NCI-H2196 (cell line): ENCODE measurements around the gene EPN3.

Experiments used
- DNase-seq: peaks from one replicate; lab custom pipeline; 2025; ENCODE audit not compliant: unreplicated experiment; lab: John Stamatoyannopoulos, UW

Gene EPN3

DNA sequence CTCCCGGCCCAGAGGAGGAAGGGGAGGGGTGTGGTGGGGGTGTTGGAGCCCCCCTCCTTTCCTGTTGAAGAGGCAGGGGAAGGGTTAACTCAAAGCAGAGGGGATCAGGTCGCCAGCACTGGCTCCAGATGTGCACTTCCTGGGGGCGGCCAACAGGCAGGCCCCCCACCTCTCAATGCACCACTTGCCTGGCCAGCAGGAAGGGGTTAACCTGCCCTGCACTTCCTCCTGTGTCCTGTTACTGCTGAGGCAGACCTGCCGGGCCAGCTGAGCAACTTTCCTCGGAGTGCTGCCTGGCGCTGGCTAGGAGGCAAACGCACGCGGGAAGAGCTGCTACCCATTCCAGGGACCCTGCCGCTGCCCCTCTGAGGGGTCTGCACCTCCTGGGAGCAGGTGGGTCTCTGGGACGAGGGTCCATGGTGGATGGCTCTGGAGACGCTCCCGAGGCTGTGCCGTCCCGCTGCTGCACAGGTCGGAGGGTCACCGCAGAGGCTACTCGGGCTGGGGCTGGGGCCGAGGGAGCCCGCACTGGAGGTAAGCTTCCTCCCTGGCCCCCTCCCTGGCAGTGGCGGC, at the start of gene EPN3:
Gene EPN3 (plus strand): TSS at position 284 of the 573 bp plus-strand sequence. CDS start 3,822 bp downstream, outside the sequence.
- peak; percentile 53 for DNase-seq

DNA sequence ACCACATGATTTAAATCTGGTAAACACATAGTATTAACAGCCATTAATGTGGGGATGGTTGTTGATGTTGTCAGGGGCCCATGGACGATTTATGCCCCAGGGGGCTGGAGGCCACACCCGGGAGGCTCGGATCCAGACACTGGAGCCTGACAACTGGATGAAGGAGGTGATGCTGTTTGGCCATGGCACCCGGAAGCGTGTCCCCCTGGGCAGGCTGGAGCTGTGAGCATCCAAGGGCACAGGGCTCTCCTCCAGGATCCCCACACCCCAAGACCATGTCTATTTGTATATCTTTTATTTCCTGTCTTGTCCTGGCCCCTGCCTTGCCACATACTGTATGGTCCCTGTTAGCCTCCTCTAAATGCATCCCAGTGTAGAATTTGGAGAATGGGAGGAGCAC, 49.3 kb upstream of the EPN3 start:
- no peak for DNase-seq

DNA sequence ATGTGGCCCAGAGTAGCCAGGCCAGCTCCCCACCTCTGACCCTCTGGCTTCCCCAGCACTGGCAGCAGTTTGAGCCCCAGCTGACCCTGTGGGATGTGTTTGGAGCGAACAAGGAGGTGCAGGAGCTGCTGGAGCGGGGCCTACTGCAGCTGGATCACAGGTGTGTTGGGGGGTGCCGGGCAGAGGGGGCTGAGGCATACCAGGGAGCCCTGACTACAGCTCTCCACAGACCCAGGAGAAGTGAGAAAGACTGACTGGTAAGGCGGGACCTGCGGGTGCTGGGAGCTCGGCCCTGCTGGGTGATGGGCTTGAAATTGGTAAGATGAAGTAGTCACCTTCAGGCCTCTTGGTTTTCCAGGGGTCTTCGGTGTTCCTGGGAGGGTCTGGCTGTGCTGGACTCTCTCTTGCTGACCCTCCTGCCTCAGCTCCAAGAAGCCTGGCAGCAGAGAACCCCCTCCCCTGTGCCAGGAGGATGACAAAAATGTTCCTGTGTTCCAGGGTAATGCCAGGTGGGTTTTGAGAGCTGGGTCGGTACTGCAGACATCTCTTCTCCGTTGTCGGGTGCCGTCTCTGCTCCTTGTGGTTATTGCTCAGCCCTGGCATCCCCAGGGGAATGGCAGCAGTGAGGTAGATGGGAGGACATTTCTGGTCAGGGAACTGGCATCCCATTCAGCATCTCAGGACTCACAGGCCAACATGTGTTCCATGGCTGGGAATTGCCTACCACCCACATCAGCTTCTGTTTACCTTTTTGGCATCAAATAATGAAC, 48.0 kb upstream of the EPN3 start:
- no peak for DNase-seq

DNA sequence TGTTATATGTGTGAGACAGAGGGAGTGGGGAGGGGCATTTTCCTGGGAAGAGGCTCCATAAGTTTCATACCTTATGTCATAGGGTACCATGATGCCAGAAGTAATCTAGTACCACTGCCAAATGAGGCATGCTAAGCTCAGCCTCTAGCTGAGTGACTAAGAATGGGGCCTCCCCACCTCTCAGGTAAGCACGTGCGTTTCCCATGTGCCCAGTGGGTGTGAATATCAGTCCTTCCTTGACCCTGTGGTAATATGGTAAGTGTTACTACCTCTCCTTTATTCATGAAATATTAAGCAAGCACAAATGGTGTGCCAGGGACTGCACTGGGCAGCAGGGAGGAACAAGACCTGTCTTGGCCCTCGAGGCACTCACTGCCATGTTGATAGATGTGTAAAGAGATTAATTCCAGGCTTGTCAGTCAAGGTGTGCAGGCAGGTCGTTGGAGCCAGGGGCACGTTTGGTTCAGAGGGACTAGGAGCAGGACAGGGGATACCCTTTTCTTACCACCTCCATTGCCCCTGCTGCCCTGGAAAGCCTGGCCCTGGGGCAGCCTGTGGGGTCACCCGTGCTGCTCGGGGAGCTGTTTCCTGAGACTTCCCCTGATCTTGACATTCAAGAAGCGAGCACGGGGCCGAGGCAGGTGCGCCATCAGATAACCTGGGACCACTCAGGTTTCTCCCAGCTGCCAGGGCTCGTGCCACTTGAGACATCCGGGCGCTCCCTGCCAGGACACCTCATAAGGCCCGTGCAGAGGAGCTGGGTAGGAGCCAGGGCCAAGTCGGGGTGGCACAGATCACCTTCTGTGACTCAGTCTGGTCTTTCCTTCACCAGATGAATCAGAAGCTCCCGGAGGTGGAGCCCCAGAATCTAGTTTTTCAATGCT, 45.1 kb upstream of the EPN3 start:
- DNase-seq: peak; percentile 79

DNA sequence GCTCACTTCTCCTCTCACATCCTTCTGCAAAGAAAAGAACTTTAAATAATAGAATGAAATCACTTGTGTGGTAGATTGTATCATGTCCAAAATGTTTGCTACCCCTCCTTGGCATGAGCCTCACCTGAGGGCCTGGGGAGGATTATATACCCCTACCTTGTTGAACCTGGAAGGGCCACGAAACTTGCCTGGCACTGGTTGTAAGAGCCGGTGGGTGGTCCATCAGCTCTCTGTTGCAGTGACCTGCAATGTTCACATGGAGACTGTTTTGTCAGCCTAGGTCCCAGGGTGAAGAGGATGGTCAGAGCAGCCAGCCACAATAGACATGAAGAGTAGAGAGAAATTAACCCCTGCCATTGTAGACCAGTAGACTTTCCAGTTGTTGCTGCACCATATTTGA, 43.7 kb upstream of the EPN3 start:
- DNase-seq: no peak

DNA sequence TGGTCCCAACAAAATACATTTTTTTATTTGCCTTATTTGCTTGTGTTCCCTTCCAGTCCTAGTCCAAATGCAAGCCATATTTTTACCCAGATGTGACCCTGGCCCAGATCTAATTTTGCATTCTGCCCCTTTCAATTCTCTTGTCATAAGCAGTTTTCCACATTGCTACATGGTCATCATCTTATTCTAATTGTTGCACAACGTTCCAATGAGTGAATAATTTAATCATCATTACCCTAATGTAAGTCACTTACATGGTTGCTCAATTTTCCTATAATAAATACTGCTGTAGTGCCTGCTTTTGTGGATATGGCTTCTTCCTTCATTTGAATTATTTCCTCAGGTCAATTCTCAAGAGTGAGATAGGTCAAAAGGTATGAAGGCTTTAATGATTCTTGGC, 41.0 kb upstream of the EPN3 start:
- DNase-seq: no peak

DNA sequence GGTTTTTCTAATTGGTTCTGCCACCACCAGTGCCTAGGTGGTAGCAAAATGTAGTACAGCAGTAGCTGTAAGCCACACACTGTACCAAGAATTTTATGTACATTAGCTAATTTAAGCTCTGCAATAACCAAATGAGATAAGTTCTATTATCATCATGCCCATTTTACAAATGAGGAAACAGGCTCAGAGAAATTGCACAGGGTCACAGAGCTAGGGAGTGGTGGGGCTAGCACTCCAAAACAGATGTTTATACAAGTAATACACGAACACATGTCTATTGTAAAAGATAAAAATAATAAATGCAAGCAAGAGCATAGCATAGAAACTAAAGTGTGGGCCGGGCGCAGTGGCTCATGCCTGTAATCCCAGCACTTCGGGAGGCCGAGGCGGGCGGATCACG, 40.3 kb upstream of the EPN3 start:
- DNase-seq: no peak

DNA sequence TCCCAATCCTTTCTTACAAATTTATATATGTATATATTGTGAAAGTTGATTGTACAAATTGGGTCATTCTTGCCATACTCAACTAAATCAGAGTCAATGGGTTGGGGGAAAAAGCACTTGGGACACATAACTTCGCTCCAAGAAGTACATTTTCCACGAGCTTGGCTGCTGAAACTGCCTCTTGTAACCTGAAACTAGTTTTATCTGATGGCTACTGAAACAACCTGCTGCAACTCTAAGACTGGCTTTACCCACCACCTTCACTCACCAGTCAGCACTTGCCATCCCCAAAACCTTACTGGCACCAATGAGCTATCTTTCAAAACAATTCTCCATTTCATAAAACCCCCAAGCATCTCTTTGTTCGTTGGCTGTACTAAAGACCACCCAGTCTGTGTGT, 38.8 kb upstream of the EPN3 start:
- DNase-seq: no peak

DNA sequence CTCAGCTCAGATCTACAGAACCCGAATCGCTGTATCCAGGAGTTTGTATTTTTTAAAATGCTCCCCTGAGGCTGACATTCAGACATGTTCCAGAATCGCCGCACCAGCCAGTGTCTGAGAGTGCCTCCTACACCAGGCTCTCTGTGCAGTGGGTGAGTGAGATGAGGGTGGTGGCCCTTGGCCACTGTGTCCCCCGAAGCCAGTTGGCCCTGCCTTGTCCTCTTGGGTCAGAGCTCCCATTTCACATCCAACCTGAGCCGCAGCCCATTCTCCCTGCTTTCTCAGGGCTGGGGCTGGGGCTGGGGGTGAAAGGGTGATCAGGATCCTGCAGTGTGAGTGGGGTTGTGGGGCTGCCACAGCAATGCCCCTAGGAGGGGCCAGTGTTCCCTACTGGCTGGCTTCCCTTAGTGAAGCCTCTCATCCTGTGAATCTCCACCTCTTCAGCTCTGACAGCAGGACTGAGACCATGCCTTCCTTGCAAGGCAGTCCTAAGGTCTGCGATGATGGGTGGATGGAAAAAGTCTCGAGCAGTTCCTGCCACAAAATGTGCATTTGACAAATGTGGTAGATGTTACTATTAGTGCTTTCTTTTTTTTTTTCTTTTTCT, 37.2 kb upstream of the EPN3 start:
- DNase-seq: no peak

DNA sequence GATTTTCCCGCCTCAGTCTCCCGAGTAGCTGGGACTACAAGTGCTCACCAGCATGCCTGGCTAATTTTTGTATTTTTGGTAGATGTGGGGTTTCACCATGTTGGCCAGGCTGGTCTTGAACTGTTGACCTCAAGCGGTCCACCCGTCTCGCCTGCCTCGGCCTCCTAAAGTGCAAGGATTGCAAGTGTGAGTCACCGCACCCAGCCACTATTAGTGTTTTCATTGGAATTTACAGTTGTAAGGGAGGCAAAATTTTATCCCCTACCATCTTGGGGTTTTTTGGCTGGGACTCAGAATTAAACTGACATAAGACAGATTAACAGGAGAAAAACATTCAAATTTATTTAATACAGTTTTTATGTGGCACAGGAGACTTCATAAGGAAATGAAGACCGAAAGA, 36.6 kb upstream of the EPN3 start:
- no peak for DNase-seq

DNA sequence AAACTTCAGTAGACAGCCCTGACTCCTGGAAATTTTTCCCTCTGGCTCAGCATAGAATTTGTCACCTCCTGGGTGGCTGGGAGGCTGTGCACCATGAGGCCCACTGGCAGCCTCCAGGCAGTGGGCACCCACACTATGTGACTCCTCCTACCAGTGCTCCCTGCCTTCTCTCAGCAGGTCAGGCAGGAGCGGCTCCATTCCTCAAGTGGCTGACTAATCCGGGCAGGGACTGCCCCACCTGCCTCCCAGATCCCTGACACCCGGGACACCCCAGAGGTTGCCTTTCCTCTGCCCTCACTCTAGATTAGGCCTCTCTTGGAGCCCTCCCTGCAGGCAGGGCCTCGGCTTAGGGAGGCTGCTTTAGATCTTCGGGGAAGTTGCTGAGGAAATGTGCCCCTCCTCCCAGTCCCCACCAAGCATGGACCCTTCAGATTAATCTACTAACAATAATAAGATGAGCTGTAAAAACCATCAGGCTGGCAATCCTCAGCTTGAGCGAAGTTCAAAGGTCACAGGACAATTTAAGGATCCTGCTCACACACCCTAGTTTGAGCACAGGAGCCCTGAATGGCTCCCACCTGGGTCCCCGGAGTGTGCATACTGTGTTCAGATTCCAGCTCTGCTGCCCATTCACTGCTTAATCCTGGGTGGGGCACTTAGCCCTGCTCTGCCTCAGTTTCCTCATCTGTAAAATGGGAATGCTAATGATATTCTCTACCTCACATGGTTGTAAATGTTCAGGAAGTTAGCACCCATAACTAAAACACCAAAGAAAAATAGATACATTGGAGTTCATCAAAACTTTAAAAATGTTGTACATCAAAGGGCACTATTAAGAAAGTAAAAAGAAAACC, 34.3 kb upstream of the EPN3 start:
- DNase-seq: no peak

DNA sequence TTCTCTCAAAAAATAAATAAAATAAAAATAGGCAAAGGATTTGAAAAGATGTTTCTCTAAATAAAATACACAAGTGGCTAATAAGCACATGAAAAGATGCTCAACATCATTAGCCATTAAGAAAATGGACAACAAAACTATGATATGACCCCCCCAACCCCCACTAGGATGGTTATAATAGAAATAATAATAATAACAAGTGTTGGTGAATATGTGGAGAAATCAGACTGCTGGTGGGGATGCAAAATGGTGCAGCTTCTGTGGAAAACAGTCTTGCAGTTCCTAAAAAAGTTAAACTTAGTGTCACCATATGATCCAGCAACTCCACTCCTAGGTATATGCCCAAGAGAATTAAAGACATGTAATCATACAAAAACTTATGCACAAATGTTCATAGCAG, 33.3 kb upstream of the EPN3 start:
- no peak for DNase-seq

DNA sequence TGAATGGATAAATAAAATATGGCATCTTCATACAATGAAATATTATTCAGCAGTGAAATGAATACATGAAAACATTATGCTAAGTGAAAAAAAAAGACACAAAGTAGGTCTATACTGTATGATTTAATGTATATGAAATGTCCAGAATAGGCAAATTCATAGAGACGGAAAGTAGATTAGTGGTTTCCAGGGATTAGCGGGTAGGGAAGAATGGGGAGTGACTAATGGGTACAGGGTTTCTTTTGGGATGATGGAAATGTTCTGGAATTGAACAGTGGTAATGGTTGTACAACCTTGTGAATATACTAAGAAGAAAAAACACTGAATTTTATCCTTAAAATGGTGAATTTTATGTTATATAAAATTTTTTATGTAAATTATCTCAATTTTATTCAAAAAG, 32.8 kb upstream of the EPN3 start:
- no peak for DNase-seq

DNA sequence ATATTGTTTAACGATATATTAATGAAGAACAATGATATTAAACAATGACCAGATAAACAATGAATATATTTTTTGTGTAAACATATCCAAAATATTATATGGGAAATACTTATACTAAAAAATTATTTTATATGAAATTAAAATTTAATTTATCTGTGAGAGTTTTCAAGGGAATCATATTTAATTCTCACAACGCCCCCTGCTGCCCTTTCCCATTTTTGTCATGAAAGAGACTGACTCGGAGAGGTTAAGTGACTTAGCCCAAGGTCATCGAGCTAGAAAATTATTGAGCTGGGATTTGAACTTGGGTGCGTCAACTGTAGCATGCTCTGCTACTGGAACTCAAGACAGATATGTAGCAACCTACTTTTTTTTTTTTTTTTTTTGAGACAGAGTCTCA, 31.5 kb upstream of the EPN3 start:
- peak; percentile 23 for DNase-seq

DNA sequence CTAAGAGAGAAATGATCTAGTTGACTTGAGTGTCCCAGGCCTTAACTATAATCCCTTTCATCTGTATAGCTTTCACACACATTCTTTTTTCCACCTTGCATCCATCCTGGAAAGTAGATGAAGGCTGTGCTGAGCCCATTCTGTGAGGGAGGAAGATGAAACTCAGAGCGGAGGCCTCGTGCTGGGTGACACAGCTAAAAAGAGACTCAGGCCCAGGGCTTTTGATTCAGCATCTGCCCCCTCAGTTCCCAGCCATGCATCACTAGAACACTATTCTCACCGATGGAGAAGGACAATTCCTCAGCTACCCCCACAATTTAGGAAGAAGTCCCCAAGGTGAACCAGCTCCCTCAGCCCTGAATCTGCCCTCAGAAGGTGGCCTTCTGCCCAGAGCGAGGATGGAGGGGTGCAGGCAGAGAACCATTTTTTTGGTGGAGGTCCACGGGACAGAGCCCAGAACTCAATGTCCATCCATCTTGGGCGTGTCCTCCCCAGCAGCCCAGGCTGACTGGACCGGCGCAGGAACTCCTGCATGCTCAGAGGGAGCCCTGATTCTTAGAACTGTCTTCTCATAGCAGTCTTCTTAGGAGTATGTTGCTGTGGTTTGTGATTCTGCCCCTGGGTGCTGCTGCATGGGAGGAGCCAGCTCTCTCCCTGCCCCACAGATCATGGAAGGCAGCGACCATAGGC, 30.1 kb upstream of the EPN3 start:
- no peak for DNase-seq

DNA sequence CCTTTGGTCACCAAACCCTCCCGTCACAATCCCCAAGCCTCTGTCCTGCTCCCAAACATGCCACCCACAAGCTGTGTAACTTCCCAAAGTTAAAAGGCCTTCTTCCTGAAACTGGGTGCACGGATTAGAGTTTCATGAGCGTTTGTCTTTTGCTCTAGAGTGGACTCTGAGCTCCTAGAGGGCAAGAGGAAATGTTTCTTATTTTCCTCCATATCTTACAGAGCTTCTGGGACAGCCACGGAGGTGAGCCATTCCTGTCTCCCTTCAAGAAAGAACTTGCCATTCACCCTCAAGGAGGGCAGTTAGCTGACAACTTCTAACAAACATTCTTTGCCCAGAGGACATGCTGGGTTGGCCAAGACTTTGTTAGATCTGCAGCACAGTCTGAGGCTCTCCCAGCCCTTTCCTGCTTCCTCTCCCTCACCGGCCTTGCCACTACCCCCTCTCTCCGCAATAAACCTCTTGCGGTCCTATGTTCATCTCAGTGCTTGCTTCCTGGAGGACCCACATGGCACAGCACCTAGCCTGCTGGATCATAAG, 26.9 kb upstream of the EPN3 start:
- DNase-seq: no peak

DNA sequence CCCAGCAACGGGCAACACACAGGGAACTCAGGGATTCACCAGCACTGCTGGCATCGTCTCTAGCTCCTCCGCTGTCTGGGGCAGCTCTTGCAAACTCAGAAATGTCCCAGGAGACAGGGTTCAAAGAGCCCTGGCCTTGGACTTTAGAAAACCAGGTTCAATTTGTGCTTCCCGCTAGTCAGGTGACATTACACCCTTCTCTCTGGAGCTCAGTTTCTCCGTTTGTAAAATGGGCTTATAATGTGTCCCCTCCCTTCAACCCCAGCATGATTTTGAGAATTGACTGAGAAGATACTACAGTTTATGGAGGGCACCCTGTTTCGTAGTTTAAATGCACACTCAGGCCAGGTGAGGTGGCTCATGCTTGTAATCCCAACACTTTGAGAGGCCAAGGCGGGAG, 26.2 kb upstream of the EPN3 start:
- DNase-seq: no peak

DNA sequence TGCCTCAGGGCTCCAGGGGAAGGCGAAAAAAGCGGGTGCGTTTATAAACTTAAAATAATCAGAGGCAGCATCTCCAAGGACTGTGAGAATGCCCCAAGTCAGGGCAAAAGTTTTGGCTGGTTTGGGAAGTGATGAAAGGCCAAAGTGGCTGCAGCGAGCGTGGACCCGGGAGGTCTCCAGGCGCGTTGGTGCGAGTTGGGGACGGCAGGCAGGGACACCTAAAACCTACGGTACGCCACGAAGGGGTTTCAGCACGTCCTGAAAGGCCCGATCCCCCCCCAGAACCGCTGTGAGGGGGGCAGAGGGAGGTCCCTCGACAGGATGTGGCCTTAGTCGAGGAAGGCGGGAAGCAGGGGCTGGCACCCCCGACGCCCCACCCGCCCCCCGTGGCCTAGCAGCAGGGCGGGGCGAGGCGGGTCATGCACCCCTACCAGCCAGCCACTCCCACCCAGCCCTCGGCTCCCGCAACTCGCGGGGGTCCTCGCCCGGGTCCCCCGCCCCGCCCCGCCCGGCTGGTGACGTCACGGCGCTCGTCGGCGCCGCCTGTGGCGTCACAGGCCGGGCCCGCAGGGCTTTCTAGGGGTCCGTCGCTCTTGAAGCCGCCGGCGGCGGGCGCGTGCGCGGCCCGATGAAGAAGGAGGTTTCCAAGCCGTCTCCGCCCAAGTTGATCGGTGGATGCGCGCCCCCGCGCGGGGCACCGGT, 24.5 kb upstream of the EPN3 start, which contains the start of gene MYCBPAP:
Gene MYCBPAP (plus strand): TSS at position 569 of the 702 bp plus-strand sequence. CDS start 236 bp downstream, outside the sequence.
- DNase-seq: peak; percentile 82
